ENCODE data around the gene AGAP1. TPM values are rescaled to one million over a fixed set of nuclear protein-coding genes. Genes with fewer than 3 reads are reported as not detected.

Gene AGAP1
- total RNA-seq, 4 donors from 2014 or later, result 33.7 to 55.2 (median 37.5) TPM

DNA sequence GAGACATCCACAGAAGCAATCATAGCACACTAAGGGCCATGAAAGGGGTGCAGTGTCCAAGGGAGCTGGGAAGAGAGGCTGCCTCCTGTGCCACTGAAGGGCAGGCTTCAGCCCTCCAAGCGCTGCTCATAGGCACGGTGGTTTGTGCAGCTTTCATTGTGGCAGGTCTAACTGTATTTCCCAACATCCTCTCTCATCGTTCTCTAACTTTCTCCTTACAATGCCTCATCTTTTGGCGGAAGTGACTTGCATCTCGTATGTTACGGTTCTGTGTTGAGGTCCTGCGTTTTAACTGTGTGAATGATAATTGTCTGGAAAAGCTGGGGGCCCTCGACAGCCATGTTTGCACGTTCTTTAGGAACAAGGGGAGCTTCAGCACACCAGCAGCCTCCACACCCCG lies 460.4 kb downstream of the AGAP1 start:
- H3K27me3 ChIP-seq, result no peaks in the 10 kb centered on the region
- 92 to 96% methylated on average over 7 to 9 of the region's 10 CpGs for WGBS, 2 donors (ENCODE audit: low coverage in 1 of 2)
- peaks cover 0 to 38% of the 10 kb centered on the region in 2 donors for H3K36me3 ChIP-seq
- no peak overlapping the region for H3K4me3 ChIP-seq
- no peaks in the 10 kb centered on the region for H3K4me1 ChIP-seq
- no peak overlapping the region for H3K27ac ChIP-seq
- TF ChIP-seq, protein P1, sequence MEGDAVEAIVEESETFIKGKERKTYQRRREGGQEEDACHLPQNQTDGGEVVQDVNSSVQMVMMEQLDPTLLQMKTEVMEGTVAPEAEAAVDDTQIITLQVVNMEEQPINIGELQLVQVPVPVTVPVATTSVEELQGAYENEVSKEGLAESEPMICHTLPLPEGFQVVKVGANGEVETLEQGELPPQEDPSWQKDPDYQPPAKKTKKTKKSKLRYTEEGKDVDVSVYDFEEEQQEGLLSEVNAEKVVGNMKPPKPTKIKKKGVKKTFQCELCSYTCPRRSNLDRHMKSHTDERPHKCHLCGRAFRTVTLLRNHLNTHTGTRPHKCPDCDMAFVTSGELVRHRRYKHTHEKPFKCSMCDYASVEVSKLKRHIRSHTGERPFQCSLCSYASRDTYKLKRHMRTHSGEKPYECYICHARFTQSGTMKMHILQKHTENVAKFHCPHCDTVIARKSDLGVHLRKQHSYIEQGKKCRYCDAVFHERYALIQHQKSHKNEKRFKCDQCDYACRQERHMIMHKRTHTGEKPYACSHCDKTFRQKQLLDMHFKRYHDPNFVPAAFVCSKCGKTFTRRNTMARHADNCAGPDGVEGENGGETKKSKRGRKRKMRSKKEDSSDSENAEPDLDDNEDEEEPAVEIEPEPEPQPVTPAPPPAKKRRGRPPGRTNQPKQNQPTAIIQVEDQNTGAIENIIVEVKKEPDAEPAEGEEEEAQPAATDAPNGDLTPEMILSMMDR (IDR thresholded peaks at IDR 0.05), result no peak
- TF ChIP-seq EP300 (IDR thresholded peaks at IDR 0.05), result no peak
- no peak for TF ChIP-seq POLR2A (IDR thresholded peaks at IDR 0.05)
- TF ChIP-seq POLR2AphosphoS5 (IDR thresholded peaks at IDR 0.05), result no peak
- no peaks in the 10 kb centered on the region for H3K9me3 ChIP-seq
- no peak for ATAC-seq

DNA sequence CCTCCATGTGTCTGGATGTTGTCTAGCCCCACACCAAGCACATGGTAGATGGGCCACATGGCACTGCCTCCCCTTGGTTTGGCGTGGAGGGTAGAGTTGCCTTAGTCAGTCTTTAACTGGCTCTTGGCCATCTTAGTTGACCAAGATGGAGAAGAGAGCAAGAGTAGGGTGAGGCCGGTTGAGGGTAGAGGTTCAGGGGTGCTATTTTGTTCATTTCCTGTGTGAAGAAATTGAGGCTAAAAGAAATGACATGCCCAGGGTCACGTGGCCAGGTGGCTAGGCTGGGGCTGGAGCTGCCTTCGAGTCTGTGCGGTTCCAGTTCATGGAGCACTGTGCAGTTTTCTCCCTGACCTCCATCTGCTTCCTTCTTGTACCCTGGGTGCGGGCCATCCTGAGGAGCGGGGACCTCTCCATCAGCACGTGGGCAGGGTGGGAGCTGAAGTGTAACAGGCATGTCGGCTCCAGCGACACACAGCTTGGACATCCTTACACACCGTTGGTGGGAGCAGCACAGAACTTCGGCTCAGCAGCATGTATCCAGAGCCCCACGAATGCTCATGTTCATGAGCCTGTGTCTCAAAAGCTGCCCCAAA lies 461.1 kb downstream of the AGAP1 start:
- no peak for ATAC-seq
- Histone ChIP-seq H3K9me3 (no peaks in the 10 kb centered on the region), H3K27me3 (no peaks in the 10 kb centered on the region), H3K4me1 (no peaks in the 10 kb centered on the region), H3K4me3 (no peak overlapping the region), H3K27ac (no peak overlapping the region), H3K36me3 (peaks cover 0 to 45% of the 10 kb centered on the region in 2 donors)
- TF ChIP-seq POLR2AphosphoS5 (IDR thresholded peaks at IDR 0.05), result no peak
- TF ChIP-seq POLR2A (IDR thresholded peaks at IDR 0.05), result no peak
- no peak for TF ChIP-seq EP300 (IDR thresholded peaks at IDR 0.05)
- TF ChIP-seq, protein P1 (IDR thresholded peaks at IDR 0.05), result no peak
- 80 to 93% methylated on average over 1 to 3 of the region's 13 CpGs for WGBS, 2 donors (ENCODE audit: low coverage in 1 of 2)

DNA sequence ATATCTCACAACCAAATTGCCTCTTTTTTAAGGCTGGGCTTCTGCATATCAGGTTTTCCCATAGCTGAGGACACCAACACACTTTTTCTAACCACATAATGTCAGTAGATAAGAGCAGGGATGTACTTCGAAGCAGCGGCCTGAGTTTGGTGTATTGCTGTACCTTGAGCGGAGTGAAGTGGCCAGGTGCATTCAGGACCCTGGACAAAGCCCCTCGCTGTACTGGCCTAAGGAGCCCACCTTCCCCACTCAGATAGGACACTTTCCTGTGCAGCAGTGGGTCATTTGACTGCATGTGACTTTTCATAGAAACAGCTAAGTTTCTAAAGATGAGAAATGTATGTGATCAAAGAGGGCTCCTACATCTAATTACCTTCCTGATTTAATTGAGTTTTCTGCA lies 461.8 kb downstream of the AGAP1 start:
- WGBS, 2 donors (ENCODE audit: low coverage in 1 of 2), result 87% methylated on average over 3 of the region's 4 CpGs; no CpG with 5 or more reads in 1 of the 2 donors
- Histone ChIP-seq H3K27me3 (no peaks in the 10 kb centered on the region), H3K36me3 (peaks cover 0 to 49% of the 10 kb centered on the region in 2 donors), H3K9me3 (no peaks in the 10 kb centered on the region), H3K4me3 (no peak overlapping the region), H3K27ac (no peak overlapping the region), H3K4me1 (no peaks in the 10 kb centered on the region)
- no peak for ATAC-seq
- TF ChIP-seq POLR2AphosphoS5 (IDR thresholded peaks at IDR 0.05) (no peak), EP300 (IDR thresholded peaks at IDR 0.05) (no peak), POLR2A (IDR thresholded peaks at IDR 0.05) (no peak)
- TF ChIP-seq, protein P1 (IDR thresholded peaks at IDR 0.05), result no peak

DNA sequence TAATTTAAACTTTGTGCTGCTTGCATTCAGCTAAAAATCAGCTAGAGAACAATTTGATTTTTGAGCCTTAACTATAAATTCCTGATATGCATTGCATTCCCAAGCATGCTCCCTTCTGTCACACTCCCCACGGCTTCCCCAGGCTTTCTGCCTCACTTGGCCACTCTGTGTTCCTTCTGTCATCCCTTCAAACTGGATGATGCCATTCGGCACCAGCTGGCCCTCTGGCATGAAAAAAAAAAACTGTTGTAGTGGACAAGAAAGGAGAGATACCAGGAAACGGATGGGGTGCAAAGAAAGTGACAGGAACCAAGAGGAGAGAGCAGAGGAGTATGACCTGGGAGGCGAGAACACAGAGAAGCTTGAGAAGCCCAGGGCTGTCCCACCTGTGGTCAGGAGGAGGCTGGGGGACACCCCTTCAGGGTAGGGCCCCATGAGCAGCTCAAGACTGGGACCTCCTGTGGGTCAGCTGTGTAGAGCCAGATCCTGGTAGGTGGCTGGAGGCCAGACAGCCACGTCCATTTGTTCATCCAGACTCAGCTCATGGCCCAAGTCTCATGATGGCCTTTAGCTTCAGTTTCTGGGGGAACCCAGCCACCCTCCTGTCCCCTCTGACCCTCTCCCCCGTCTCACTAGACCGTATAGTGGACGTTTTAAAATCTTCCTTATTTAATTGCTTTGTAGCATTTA lies 462.6 kb downstream of the AGAP1 start:
- Histone ChIP-seq H3K36me3 (peaks cover 0 to 53% of the 10 kb centered on the region in 2 donors), H3K27ac (no peak overlapping the region), H3K27me3 (no peaks in the 10 kb centered on the region), H3K4me1 (no peaks in the 10 kb centered on the region), H3K9me3 (no peaks in the 10 kb centered on the region), H3K4me3 (no peak overlapping the region)
- no peak for ATAC-seq
- TF ChIP-seq POLR2A (IDR thresholded peaks at IDR 0.05) (no peak), POLR2AphosphoS5 (IDR thresholded peaks at IDR 0.05) (no peak), EP300 (IDR thresholded peaks at IDR 0.05) (no peak)
- TF ChIP-seq, protein P1 (IDR thresholded peaks at IDR 0.05), result no peak
- 91 to 93% methylated on average over 3 to 5 of the region's 8 CpGs for WGBS, 2 donors (ENCODE audit: low coverage in 1 of 2)

DNA sequence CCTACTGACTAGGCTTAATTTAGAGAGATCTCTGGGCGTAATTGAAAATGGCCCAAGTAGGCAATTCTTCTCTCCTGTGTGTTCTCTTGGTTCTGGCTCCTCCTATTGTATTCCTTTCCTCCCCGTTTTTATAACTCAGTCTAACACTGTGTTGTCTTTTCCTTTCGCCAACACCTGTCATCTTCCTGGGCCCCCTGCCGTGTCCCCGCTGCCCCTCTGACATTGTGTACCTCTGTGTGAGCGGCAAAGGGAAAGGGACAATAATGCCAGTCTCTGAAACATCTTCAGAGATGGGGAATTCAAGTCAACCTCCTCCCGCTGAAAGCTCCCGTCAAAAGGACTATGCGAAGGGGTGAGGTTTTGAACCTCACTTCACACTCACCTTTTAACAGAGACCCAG lies 463.4 kb downstream of the AGAP1 start:
- Histone ChIP-seq H3K27ac (no peak overlapping the region), H3K4me1 (no peaks in the 10 kb centered on the region), H3K9me3 (no peaks in the 10 kb centered on the region), H3K36me3 (peaks cover 0 to 53% of the 10 kb centered on the region in 2 donors), H3K27me3 (no peaks in the 10 kb centered on the region), H3K4me3 (no peak overlapping the region)
- TF ChIP-seq, protein P1 (IDR thresholded peaks at IDR 0.05), result no peak
- TF ChIP-seq POLR2AphosphoS5 (IDR thresholded peaks at IDR 0.05) (no peak), POLR2A (IDR thresholded peaks at IDR 0.05) (no peak), EP300 (IDR thresholded peaks at IDR 0.05) (no peak)
- WGBS, 2 donors (ENCODE audit: low coverage in 1 of 2), result 88 to 91% methylated on average over 5 to 6 of the region's 9 CpGs
- ATAC-seq, result no peak
